ENCODE measurements around the gene RABGAP1.

Gene RABGAP1

DNA sequence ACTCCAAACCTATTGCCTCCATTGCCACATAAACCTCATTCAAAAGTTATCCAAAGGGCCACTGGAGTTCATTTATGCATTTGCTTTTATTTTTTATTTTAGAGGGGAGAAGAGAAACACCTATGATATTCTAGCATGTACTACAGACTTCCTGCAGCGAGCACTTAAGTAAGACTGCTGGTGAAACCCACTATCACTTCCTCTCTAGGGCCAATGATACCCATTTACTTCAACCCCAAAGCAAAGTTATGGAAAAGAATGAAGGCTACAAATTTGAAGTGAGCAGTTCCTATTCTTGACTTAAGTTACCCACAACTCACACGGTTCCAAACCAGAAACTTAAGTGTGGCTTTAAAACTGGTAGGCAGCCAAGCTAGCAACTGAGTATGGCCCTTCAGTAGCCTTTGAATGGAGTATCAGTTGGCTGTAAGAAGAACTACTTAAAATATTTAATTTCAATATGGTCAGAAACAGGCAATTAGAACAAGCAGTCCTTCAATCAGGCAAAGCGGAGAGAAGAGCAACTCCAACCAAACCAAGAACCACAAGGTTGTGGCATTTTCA is 186.8 kb downstream of the RABGAP1 start:
- no peak overlapping the region for H3K4me3 ChIP-seq (ENCODE audit: low read depth, low read length)
- TF ChIP-seq, protein P1, sequence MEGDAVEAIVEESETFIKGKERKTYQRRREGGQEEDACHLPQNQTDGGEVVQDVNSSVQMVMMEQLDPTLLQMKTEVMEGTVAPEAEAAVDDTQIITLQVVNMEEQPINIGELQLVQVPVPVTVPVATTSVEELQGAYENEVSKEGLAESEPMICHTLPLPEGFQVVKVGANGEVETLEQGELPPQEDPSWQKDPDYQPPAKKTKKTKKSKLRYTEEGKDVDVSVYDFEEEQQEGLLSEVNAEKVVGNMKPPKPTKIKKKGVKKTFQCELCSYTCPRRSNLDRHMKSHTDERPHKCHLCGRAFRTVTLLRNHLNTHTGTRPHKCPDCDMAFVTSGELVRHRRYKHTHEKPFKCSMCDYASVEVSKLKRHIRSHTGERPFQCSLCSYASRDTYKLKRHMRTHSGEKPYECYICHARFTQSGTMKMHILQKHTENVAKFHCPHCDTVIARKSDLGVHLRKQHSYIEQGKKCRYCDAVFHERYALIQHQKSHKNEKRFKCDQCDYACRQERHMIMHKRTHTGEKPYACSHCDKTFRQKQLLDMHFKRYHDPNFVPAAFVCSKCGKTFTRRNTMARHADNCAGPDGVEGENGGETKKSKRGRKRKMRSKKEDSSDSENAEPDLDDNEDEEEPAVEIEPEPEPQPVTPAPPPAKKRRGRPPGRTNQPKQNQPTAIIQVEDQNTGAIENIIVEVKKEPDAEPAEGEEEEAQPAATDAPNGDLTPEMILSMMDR (IDR thresholded peaks at IDR 0.05; ENCODE audit: low read depth, low read length) = no peak
- H3K27ac ChIP-seq = no peak overlapping the region
- no peaks in the 10 kb centered on the region for H3K27me3 ChIP-seq (ENCODE audit: insufficient read depth, low read depth, severe bottlenecking)
- DNase-seq = no peak
- H3K36me3 ChIP-seq = peaks cover 38% of the 10 kb centered on the region
- H3K9me3 ChIP-seq (ENCODE audit: severe bottlenecking) = no peaks in the 10 kb centered on the region

DNA sequence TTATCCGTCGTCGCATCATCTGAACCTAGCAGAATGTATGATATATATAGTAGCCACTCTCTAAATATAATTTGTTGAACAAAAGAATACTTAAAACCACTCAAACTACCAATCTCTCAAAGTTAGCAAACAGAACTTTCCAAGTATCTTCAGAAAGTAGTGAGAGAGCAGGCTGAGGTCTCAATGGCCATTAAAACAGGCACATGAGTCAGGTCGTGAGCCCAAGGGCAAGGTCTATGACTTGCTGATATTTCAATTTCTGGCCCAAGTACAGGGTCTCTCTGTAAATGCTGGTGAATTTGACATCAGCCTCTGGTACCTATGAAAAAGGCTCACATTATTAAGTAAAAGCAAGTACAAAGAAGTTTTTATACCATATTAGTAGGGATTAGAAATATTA is 187.8 kb downstream of the RABGAP1 start:
- Histone ChIP-seq H3K9me3 (ENCODE audit: severe bottlenecking) (no peaks in the 10 kb centered on the region), H3K36me3 (peaks cover 42% of the 10 kb centered on the region), H3K4me3 (ENCODE audit: low read depth, low read length) (no peak overlapping the region), H3K27ac (no peak overlapping the region), H3K27me3 (ENCODE audit: insufficient read depth, low read depth, severe bottlenecking) (no peaks in the 10 kb centered on the region)
- no peak for DNase-seq
- TF ChIP-seq, protein P1 (IDR thresholded peaks at IDR 0.05; ENCODE audit: low read depth, low read length) = no peak

DNA sequence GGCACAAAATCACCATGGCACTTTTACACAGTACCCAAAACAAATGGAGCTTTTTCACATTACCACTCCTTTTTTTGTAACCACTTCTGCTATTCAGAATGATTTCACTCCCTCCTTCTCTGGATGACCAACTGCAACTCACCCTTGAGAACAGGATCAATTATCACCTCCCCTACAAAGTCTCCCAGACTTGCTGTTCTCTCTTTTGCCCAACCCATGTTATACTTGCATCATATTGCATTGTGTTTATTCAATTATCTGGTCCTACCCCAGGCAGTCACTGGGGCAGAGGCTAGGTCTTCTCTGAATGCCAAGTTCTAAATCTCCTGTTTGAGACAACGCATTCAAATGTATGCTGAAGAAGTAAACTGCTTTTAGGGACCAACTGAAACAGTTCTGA is 188.6 kb downstream of the RABGAP1 start:
- H3K27ac ChIP-seq = no peak overlapping the region
- DNase-seq = no peak
- TF ChIP-seq, protein P1 (IDR thresholded peaks at IDR 0.05; ENCODE audit: low read depth, low read length) = no peak
- no peaks in the 10 kb centered on the region for H3K27me3 ChIP-seq (ENCODE audit: insufficient read depth, low read depth, severe bottlenecking)
- H3K9me3 ChIP-seq (ENCODE audit: severe bottlenecking) = no peaks in the 10 kb centered on the region
- peaks cover 40% of the 10 kb centered on the region for H3K36me3 ChIP-seq
- H3K4me3 ChIP-seq (ENCODE audit: low read depth, low read length) = no peak overlapping the region

DNA sequence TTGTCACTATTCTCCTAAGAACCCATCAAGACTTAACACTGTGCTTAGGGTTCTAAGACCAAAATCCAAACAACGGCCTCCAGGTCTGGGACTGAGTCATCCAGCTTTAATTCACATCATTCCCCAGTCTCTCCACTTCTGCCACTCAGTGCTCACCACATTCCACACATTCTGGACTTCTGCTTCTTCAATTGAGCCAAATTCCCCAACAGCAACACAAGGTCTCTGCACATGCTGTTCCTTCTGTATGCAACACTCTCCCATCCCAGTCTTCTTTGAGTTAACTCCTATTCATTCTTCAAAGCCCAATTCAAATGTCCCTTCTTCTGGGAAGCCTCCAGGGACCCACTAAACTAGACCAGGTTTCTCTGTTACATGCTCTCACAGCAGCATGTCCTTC is 190.4 kb downstream of the RABGAP1 start:
- Histone ChIP-seq H3K27ac (no peak overlapping the region), H3K9me3 (ENCODE audit: severe bottlenecking) (no peaks in the 10 kb centered on the region), H3K4me3 (ENCODE audit: low read depth, low read length) (no peak overlapping the region), H3K27me3 (ENCODE audit: insufficient read depth, low read depth, severe bottlenecking) (no peaks in the 10 kb centered on the region), H3K36me3 (peaks cover 48% of the 10 kb centered on the region)
- TF ChIP-seq, protein P1 (IDR thresholded peaks at IDR 0.05; ENCODE audit: low read depth, low read length) = no peak
- no peak for DNase-seq

DNA sequence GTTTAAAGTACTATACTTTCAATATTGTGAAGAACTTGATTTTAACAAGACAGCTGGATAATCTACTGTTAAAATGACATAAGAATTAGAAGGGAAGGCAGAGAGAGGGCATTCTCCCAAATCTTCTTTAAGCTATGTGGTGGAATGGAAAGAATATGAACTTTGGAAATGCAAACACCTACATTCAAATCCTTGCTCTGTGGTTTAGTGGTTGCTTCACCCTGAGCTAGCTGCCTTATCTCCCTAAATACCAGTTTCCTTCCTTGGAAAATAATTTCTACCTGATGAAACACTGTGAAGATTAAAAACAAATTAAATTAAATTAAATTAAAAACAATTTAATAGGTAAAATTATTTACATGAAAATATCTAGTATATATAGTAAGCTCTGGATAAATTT is 191.2 kb downstream of the RABGAP1 start:
- Histone ChIP-seq H3K27me3 (ENCODE audit: insufficient read depth, low read depth, severe bottlenecking) (no peaks in the 10 kb centered on the region), H3K27ac (no peak overlapping the region), H3K4me3 (ENCODE audit: low read depth, low read length) (no peak overlapping the region), H3K36me3 (peaks cover 45% of the 10 kb centered on the region), H3K9me3 (ENCODE audit: severe bottlenecking) (no peaks in the 10 kb centered on the region)
- TF ChIP-seq, protein P1 (IDR thresholded peaks at IDR 0.05; ENCODE audit: low read depth, low read length) = no peak
- no peak for DNase-seq

DNA sequence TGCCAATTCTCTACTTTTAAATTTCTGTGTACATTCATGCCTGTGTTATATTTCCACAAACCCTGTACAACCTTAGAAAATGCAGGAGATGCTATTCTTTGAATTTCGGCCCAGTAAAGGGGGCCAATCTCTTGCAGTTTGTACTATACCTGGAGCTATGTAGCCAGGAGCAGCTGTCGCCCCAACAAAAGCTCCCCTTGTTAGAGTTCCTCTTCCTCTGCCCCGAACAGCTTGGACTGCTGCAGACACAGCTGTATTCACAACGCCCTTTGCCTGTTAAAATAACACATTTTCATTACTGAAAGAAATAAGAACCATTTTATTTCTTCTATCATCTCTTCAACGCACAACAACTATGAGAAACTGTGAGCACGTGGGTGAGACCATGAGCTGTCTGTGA is 191.9 kb downstream of the RABGAP1 start:
- Histone ChIP-seq H3K4me3 (ENCODE audit: low read depth, low read length) (no peak overlapping the region), H3K36me3 (peaks cover 41% of the 10 kb centered on the region), H3K27ac (no peak overlapping the region), H3K9me3 (ENCODE audit: severe bottlenecking) (no peaks in the 10 kb centered on the region), H3K27me3 (ENCODE audit: insufficient read depth, low read depth, severe bottlenecking) (no peaks in the 10 kb centered on the region)
- DNase-seq = no peak
- TF ChIP-seq, protein P1 (IDR thresholded peaks at IDR 0.05; ENCODE audit: low read depth, low read length) = no peak

Data from WERI-Rb-1 (cell line).